Activated T-cell treated with anti-CD3 and anti-CD28 coated beads for 1 hour (primary cell): ENCODE measurements around the gene UPP2.

ENCODE experiments used
- DNase-seq: peaks from one replicate; pipeline ENCODE4 v3.0.0-alpha.2; 2020; ENCODE audit warnings: low read depth

The UPP2 gene

DNA sequence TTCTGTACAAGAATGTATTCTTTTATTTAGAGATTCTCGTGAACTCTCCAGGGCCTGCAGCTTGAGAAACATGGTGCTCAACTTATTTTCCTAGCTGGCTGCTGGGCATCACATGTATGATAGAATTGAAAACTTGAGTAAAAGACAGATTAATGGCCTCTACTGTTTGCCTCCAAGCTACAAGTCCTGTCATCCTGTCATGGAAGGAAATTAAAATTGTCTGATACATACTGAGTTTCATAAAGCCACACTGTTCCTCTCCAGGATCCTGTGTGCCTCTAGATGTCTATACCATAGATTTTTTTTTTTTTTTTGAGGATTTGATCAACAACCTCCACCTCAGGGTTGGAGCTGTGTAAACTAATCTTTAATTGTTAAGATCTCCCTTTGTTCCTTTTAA lies 38.5 kb downstream of the UPP2 start:
- no peak for DNase-seq

DNA sequence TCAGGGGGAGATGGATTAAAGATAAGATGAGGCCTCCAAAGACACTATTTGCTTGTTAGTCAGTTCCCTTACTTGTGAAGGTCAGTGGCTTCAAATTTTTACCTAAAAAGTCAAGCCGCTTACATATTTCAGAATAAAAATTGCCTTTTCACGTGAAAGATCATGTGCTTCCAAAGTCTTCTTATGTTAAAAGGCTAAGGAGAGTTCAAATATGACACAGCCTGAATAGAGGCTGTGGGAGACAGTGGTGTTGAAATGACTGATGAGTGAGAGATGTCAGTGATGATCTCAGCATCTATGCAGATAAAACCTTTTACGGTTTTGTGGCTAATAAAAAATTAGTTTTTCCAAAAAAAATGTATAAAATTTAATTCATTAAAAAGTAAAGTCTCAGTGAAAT lies 40.5 kb downstream of the UPP2 start:
- no peak for DNase-seq

DNA sequence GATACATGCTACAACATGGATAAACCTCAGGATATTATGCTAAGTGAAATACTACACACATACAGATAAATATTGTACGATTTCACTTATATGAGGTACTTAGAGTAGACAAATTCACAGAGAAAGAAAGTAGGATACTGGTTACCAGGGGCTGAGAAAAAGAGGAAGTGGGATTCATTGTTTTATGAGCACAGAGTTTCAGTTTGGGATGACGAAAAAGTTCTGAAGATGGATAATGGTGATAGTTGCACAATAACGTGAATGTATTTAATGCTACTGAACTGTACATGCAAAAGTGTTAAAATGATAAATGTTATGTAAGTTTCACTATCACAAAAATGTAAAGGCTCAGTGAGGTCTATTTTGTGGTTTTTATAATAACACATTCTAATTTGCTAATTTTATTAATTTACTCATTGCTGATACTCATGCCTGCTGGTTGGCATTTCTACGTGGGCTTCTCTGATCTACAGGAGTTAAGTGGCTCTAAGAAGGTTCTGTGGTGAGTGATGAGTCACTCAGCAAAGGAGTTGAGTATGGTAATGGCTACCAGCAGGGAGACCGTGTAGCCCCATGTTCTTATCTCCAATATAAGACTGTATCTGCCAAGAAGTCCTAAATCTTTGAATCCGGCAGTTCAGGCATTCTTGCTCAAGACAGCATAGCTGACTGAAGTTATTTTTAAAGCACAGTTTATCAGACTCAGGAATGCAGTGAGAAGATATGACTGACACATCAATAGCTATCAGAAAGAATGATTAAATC lies 41.1 kb downstream of the UPP2 start:
- no peak for DNase-seq

DNA sequence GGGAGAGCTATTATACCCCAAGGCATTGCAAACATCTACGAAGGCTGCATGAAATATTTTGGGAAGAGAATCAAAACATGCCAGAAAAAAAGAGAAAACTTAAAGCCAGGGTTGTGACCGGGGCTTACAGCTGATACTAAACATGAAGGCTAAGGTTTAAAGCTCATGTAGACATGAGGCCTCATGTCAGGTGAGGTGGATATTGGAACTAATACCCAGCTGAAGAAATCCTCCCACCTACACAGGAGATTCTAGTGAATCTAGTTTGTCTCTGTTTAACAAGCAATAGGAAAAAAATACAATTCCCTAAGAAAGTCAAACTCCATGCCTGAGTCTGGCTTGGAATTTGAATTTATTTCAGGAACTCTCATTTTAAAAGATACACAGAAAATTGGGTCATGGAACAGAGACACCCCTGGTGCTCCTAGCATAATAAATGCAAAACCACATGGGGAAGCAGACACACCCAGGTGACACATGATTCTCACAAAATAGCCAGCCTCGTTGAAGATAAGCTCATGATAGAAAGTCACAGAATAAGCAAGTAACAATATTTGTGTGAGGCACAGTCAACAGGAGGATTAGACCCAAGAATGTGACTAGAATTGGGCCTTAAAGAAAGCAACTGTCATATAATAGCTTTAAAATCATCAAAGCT lies 42.2 kb downstream of the UPP2 start:
- no peak for DNase-seq

DNA sequence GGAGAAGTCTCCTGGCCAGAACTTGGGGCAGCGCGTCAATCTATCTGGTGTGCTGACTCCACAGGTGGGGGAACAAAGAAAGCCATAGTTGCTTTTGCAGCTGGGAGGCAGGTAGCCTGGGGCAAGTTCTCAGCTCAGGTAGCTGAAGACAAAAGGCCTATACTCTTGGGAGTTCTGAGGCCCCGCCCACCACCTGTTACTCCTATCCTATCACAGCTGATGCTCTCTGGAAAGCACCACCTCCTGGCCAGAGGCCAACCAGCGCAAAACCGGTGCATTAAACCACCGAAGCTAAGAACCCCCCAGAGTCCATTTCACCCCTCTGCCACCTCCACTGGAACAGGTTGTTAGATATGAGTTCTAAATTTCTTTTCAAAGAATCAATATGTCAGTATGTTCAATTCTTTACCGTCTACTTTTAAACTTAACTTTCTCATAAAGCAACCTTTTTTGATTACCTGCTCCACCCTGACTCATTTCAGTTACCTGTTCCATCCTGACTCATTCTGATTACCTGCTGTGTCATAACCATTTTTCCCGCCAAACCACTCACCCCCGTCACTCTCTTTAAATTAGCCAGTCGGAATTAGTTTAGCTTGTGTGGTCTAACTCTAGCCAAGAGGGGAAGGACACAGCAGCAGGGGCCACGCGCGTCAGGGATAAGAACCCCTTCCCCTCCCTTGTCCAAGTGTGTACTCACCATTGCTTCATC lies 43.4 kb downstream of the UPP2 start:
- no peak for DNase-seq

DNA sequence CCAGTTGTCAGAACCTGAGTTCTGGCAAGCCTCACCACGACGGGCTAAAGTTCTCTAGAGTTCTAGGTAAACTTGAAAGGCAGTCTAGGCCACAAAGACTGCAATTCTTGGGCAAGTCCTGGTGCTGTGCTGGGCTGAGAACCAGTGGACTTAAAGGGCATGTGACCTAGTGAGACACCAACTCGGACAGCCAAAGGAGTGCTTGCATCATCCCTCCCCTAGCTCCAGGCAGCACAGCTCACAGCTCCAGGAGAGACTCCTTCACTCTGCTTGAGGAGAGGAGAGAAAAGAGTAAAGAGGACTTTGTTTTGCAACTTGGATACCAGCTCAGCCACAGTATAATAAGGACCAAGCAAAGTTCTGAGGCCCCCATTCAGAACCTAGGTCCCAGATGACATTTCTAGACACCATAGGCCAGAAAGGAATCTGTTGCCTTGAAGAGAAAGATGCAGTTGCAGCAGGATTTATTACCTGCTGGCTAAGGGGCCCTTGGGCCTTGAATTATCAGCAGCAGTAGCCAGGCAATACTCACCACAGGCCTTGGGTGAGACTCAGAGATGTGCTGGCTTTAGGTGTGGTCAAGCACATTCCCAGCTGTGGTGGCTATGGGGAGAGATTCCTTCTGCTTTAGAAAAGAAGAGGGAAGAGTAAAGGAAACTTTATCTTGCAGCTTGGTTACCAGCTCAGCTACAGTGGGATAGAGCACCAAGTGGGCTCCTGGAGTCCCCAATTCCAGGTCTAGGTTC lies 51.8 kb downstream of the UPP2 start:
- DNase-seq, result no peak

DNA sequence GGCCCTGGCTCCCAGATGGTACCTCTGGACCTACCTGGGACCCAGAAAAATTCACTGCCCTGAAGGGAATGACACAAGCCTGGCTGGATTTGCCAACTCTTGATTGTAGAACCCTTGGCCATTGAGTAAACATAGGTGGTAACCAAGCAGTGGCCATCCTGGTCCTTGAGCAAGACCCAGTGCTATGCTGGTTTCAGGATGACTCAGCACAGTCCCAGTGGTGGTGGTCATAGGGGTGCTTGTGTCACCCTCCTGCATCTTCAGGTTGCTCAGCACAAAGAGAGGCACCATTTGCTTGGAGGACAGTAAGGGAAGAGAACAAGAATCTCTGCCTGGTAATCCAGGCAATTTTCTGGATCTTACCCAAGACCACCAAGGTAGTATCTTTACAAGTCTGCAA lies 52.9 kb downstream of the UPP2 start:
- no peak for DNase-seq

DNA sequence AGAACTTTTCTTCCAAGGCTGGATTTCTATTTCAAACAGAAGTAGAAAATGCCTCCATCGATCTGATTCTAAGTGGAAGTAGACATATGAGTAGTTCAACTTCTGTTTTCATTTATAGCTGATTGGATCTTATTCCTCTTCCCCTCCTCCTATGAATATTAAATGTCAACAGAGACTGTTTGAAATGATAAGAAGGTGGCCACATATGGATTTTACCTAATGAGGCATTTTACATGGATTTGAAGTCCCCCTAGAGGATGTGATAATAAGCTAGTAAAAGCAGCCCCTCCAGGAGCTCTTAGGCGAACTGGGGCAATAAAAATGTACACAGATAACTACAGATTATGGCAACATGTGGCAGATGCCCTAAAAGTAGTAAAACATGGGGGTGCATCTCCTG lies 71.0 kb downstream of the UPP2 start:
- DNase-seq, result no peak

DNA sequence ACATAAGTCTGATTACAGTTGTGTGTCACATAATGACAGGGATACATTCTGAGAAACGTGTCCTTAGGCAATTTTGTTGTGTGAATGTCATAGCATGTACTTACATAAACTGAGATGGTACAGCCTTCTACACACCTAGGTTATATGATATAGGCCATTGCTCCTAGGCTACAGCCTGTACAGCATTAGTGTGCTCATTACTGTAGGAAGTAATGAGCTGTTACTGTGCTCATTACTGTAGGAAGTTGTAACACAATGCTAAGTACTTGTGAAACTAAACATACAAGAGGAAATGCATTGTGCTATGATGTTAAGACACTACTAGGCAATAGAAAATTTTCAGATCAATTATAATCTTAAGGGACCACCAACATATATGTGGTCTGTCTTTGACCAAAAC lies 72.8 kb downstream of the UPP2 start:
- no peak for DNase-seq

DNA sequence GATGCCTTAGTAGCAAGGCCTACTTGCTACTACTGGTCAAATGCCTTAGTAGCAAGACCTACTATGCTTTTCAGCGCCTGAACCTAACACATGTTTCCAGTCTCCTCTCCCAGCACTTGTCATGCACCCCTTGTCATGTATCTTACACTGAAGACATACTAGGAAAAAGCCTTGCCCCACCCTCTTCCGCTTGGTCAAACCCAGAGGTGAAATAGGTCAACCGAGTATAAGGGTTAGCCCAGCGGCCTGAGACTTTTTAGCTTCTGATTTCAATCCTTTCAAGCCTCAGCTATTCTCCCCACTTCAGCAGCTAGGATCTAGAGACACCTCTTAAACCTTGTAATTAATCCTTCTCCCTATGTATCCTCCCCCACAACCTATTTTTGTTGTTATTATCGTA lies 73.3 kb downstream of the UPP2 start:
- DNase-seq, result no peak

DNA sequence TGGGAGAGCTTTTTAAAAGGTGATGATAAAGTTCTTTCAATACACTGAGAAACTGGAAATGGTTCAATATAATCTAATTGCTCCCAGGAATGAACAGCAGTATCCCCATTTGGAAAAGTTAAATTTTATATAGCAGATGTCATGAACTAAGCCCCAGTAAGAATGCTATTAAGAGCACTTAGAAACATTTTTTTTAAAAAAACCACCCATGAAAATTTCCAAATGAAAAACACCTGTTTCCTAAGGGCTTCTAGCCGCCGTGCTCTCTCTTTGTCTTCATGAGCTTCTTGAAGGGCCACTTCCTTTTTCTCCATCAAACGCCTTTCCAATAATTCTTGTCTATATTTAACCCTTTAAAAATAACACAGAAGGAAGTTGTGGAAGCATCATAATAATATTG lies 77.0 kb downstream of the UPP2 start:
- DNase-seq, result no peak

DNA sequence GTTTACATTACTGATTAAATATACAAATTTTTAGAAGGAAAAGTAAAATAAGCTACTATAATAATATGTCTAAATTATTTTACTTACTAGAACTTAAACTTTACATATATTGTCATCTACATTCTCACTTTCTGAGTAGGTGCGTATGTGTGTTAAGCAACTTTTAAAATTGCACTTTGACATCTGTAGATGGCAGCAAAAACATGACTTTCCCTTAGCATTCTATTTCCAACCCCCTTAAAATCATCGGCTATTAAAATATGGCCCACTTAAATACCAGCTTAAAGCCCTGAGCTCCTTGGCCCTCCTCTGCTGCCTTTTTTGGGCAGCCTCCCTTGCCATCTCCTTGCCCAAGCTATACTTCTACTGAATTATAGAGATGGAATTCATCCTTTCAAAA lies 78.0 kb downstream of the UPP2 start:
- no peak for DNase-seq

DNA sequence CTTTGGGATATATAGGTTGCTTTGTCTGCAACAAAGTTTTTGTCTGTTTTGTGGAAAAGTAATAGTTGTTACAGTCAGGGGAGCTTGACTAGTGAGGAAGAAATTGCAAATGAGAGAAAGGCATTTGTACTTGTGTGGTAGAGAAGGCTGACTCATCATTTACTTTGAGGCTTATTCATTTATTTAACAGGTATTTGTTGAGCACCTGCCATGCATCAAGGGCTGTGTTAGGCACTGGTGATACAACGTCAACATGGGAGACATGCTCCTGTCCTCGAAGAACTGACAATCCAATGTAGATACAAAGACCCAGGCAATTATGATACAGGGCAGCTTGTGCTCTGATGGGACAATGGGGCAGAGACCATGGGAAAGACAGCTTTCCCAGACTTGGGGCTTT lies 79.5 kb downstream of the UPP2 start:
- no peak for DNase-seq

DNA sequence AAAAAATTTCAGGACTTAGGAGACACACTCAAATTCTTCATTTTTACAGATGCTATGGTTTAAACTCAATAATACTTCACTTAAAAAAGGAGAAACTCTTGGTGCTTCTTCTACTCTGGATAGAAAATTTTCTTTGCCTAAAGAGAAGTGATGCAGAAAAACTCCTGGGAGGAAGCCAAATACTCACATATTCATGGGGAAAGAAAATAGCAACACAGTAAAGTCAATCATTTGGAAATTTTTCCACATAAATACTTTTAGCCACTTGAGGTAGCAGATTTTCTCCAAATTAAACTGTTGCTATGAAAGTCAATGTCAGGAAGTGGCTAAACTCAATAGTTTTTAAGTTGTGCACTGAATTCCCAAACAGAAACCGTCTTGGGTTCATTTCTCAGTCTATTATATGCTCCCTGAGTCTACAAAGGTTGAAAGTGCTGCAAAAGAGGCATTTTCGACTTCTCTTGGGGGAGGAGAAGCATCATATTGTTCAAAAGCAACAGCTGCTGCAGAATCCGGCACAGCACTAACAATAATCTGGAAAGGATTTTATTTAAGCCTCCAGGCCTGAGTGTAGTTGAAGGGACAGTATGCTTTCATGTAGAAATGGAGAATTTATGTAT lies 81.1 kb downstream of the UPP2 start:
- DNase-seq, result no peak

DNA sequence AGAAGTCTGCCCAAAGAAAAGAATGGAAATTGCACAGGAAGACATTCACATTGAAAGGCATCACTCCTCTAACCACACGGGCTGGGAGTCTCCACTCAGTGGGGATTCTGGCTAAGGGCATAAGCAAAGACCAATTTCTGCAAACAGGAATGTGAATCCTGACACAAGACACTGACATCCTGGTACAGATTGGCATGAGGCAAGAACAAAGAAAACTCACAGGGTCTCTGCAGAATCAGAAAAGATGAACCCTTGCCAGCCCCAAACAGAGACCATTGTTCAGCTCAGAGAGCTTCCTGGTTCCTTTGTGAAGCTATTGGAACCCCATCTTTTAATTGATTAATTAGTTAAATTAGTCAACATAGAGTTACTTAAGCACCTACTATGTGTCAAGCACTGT lies 82.3 kb downstream of the UPP2 start:
- no peak for DNase-seq

DNA sequence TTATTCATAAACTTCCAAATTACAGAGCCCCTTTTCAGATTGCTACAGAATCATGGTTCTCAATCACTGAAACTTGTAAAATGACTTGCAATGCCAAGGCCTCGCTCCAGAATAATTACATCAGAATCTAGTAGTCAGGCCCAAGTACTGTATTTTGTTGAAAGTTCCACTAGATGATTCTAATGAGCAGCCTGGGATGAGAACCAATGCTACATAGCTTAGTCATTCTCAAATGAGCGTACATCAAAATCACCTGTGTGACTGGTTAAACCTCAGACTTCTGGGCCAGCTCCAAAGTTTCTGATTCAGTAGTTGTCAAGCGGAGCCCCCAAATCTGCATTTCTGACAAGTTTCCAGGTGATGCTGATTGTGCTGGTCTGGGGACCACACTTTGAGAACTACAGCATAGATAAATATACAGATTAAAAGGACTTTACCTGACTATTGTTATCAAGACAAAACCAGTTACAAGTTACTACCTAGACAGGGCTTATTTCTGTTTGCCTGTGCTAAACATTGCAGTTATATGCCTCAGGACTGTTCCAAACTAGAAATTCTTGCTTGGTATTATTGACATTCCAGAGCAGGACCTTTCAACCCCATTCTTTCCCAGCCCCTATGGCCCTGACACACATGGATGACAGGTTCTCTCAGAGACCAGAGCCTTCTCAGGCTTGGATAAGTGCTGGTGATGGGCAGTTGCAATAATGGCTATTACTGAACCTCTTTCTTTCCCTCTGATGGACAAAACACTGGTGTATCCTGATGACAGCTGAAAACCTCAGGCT lies 83.1 kb downstream of the UPP2 start:
- DNase-seq, result no peak
